NCI-H2171 (cell line): ENCODE results near the gene NTN3.

ENCODE experiments used
- DNase-seq: peaks from one replicate; lab custom pipeline; 2025; lab: John Stamatoyannopoulos, UW

The NTN3 gene

GRCh38 chr16:2497116-2497630, 26.1 kb downstream of the NTN3 start:
- DNase-seq = peak; percentile 82

GRCh38 chr16:2497695-2498484, 26.8 kb downstream of the NTN3 start:
- DNase-seq = no peak

GRCh38 chr16:2498531-2499253, 27.6 kb downstream of the NTN3 start:
- no peak for DNase-seq

GRCh38 chr16:2499454-2499853, 28.4 kb downstream of the NTN3 start:
- DNase-seq = no peak

- DNase-seq = no peak
These were observed 28.9 kb downstream of the NTN3 start for GRCh38 chr16:2499890-2500429.

GRCh38 chr16:2500430-2500917, 29.4 kb downstream of the NTN3 start:
- DNase-seq = no peak

GRCh38 chr16:2500918-2501750, 30.0 kb downstream of the NTN3 start:
- DNase-seq = peak; percentile 72

- DNase-seq = no peak
These were observed 31.1 kb downstream of the NTN3 start for GRCh38 chr16:2501946-2502895.

GRCh38 chr16:2505695-2506094, 34.6 kb downstream of the NTN3 start:
- DNase-seq = no peak

GRCh38 chr16:2507052-2507659, 36.1 kb downstream of the NTN3 start:
- DNase-seq = no peak

GRCh38 chr16:2507665-2508064, 36.6 kb downstream of the NTN3 start:
- DNase-seq = no peak

- DNase-seq = no peak
These were observed 37.8 kb downstream of the NTN3 start for GRCh38 chr16:2508722-2509400.

GRCh38 chr16:2511128-2511800, 40.2 kb downstream of the NTN3 start:
- DNase-seq = no peak

GRCh38 chr16:2511996-2512734, 41.1 kb downstream of the NTN3 start:
- no peak for DNase-seq

GRCh38 chr16:2512735-2513404, 41.8 kb downstream of the NTN3 start:
- DNase-seq = no peak

GRCh38 chr16:2513405-2514332, 42.6 kb downstream of the NTN3 start, which contains the start of gene ATP6V0C:
ATP6V0C (plus strand) TSS chr16:2513952; CDS start chr16:2514104, 152 bp downstream.
- peak; percentile 87 for DNase-seq
